Measurements from ENCODE around the gene NEURL3. TPM values are rescaled to one million over a fixed set of nuclear protein-coding genes. Genes with fewer than 3 reads are reported as not detected.

Gene NEURL3
- total and polyA plus RNA-seq, 2 of the 4 experiments (the other 2 are of a cell fraction): not detected

- Histone ChIP-seq H3K27ac (ENCODE audit: insufficient read depth, low read length) (no peak overlapping the region), H3K9me1 (ENCODE audit: insufficient read depth, low read length) (peaks cover 14% of the 10 kb centered on the region), H3K4ac (ENCODE audit: low read depth, low read length) (no peak overlapping the region), H2AK5ac (ENCODE audit: low read depth, low read length) (peak overlapping the region; percentile 47), H3K9me3 (ENCODE audit: control insufficient read depth, insufficient read depth, low read length) (no peaks in the 10 kb centered on the region), H4K20me1 (ENCODE audit: insufficient read depth, low read length) (no peaks in the 10 kb centered on the region), H3K4me2 (ENCODE audit: low read depth, low read length) (no peak overlapping the region), H4K91ac (ENCODE audit: insufficient read depth, low read depth, low read length) (no peak overlapping the region), H4K8ac (ENCODE audit: low read depth in 2 of 2, low read length in 2 of 2) (no peak overlapping the region), H3K36me3 (ENCODE audit: control insufficient read depth, insufficient read depth, low read length) (no peaks in the 10 kb centered on the region), H3K18ac (ENCODE audit: low read depth, low read length) (no peak overlapping the region), H2BK5ac (ENCODE audit: low read depth, low read length, poor library complexity, severe bottlenecking) (no peak overlapping the region), H3K27me3 (ENCODE audit: control insufficient read depth, insufficient read depth, low read length) (peaks cover 11% of the 10 kb centered on the region), H3K56ac (ENCODE audit: extremely low read depth, insufficient read depth, low read length) (no peak overlapping the region), H4K5ac (ENCODE audit: low read depth, low read length) (no peak overlapping the region), H3K4me1 (ENCODE audit: control insufficient read depth, insufficient read depth, low read length) (peaks cover 41% of the 10 kb centered on the region), H2BK20ac (ENCODE audit: low read depth, low read length) (no peak overlapping the region; the same call in 1 of the 2 replicates), H3K4me3 (ENCODE audit: insufficient read depth, low read depth, low read length) (no peak overlapping the region), H2AFZ (replicated peaks; ENCODE audit: low read length, poor library complexity) (no peak overlapping the region), H3K14ac (replicated peaks; ENCODE audit: low read depth, low read length) (no peak overlapping the region), H3K79me1 (ENCODE audit: low read depth in 1 of 2, low read length in 2 of 2) (no peaks in the 10 kb centered on the region; a peak in 1 of 4 replicates), H2BK15ac (ENCODE audit: low read depth, low read length) (no peak overlapping the region), H3K9ac (ENCODE audit: low read depth, low read length) (no peak overlapping the region), H2BK120ac (ENCODE audit: low read depth, low read length) (0 out of 2 replicates have a peak overlapping the region, but pooled peaks have one; percentile 2), H3K23ac (ENCODE audit: low read depth, low read length) (no peak overlapping the region), H2AK9ac (replicated peaks; ENCODE audit: low read depth, low read length, poor library complexity) (no peak overlapping the region)
- intact Hi-C loops (cut with micrococcal nuclease) (no loop called here), dilution Hi-C loops (cut with HindIII; ENCODE audit: low sequenced_read_pairs, unreplicated experiment) (no loop called here), in situ Hi-C loops (cut with MboI; ENCODE audit: low sequenced_read_pairs) (no loop called here)
- CTCF ChIA-PET: no interaction called here
- POLR2A ChIA-PET (ENCODE audit: unreplicated experiment): interaction anchor here (0.6 kb wide), 1 partner anchor 199 kb away, joined by 12 read pairs; no protein-coding TSS in a partner anchor
- TF ChIP-seq CHD1 (IDR thresholded peaks at IDR 0.05; ENCODE audit: low read depth, low read length) (no peak), MXI1 (IDR thresholded peaks at IDR 0.05; ENCODE audit: borderline replicate concordance, low read depth, low read length) (no peak), FOS (IDR thresholded peaks at IDR 0.05; ENCODE audit: low read depth, low read length) (no peak), POLR2A (IDR thresholded peaks at IDR 0.05; ENCODE audit: low read depth, low read length) (no peak), RAD21 (IDR thresholded peaks at IDR 0.05; ENCODE audit: low read length) (no peak), NFE2L2 (IDR thresholded peaks at IDR 0.05; ENCODE audit: low read depth, low read length) (no peak), RFX5 (IDR thresholded peaks at IDR 0.05; ENCODE audit: low read depth, low read length) (no peak), CTCF (conservative IDR thresholded peaks at IDR 0.05; ENCODE audit: low read depth, low read length) (no peak), RCOR1 (IDR thresholded peaks at IDR 0.05; ENCODE audit: insufficient replicate concordance, low read length) (no peak), CEBPB (IDR thresholded peaks at IDR 0.05; ENCODE audit: low read depth, low read length) (no peak), SMC3 (IDR thresholded peaks at IDR 0.05; ENCODE audit: low read depth, low read length) (no peak), MAZ (IDR thresholded peaks at IDR 0.05; ENCODE audit: borderline replicate concordance, low read depth, low read length) (no peak), ELK1 (IDR thresholded peaks at IDR 0.05; ENCODE audit: borderline replicate concordance, low read depth, low read length) (no peak), BHLHE40 (IDR thresholded peaks at IDR 0.05; ENCODE audit: low read depth, low read length) (no peak)
- DNase-seq (no peak), ATAC-seq (ENCODE audit: low read depth) (no peak)
- WGBS, 2 experiments (ENCODE audit: extremely low coverage in 2 of 2, insufficient read length in 1 of 2): 100% methylated on average over 3 of the region's 9 CpGs; no CpG with 5 or more reads in 1 of the 2 experiments
- BruUV-seq (replicated peaks): no TSS peak
These were observed 24.4 kb upstream of the NEURL3 start for GRCh38 chr2:96529376-96530143.
